LNCaP clone FGC (cell line): ENCODE data around the gene BOK.

Experiments
- DNase-seq: peaks from one replicate; pipeline ENCODE4 v3.0.0-alpha.2; 2011; ENCODE audit warnings: low read depth
- H3K4me3 ChIP-seq: 2 replicates; pipeline ENCODE4 v1.5.1; 2011; ENCODE audit warnings: mild to moderate bottlenecking, low read depth, low read length, control low read depth
- CTCF ChIP-seq: IDR thresholded peaks from 2 replicates; pipeline ENCODE4 v1.5.1; 2012; ENCODE audit warnings: mild to moderate bottlenecking; ENCODE audit not compliant: control insufficient read depth, insufficient read depth; ENCODE audit errors: extremely low read depth

BOK gene

DNA sequence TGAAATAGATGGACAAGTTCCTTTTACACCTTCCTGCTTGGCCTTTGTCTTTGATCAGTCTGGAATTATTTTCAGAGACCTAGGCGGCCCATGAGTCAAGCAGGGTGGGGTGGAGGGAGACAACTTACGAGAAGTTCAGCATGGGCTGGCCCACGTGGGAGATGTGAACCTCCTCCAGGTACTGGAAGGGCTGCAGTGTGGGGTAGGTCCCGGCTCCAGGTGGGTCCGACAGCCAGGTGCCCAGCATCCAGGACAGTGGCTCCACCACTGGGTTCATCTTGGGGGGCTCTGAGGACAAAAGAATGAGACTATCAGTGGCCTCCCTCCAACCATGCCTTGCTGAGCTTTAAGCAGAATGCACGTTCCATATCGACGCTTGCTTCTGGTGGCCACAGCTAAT, 47.6 kb downstream of the BOK start:
- no peak overlapping the region for H3K4me3 ChIP-seq
- DNase-seq, result no peak
- TF ChIP-seq CTCF, result no peak

DNA sequence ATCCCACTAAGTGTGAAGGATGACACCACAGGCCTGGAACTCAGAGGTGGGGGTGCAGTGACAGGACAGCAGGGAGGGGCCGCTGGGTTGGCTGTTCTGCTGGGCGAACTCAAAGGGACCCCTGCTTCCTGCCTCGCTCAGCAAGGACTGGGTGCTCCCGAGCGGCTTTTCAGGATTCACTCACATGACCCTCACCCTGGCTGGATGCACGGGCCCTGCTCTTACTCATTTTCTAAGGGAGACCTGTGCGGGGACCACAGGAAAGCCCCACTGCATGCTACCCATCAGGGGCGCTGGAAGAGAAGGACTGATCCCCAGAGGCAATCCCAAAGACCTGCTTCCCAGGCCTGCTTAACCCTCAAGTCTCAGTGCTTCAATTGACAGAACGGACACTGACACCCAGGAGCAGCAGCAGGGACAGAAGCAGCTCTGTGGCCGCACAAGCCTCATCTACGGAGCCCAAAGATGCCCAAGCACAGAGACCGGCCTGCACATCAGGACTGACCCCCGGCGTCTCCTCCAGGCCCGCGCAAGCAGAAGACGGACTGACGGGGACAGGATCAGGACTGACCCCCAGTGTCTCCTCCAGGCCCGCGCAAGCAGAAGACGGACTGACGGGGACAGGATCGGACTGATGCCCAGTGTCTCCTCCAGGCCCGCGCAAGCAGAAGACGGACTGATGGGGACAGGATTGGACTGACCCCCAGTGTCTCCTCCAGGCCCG, 48.8 kb downstream of the BOK start:
- TF ChIP-seq CTCF, result no peak
- DNase-seq, result no peak
- no peak overlapping the region for H3K4me3 ChIP-seq

GRCh38 chr2:241608881-241609280, 50.3 kb downstream of the BOK start:
- no peak overlapping the region for H3K4me3 ChIP-seq
- DNase-seq, result no peak
- TF ChIP-seq CTCF, result no peak

DNA sequence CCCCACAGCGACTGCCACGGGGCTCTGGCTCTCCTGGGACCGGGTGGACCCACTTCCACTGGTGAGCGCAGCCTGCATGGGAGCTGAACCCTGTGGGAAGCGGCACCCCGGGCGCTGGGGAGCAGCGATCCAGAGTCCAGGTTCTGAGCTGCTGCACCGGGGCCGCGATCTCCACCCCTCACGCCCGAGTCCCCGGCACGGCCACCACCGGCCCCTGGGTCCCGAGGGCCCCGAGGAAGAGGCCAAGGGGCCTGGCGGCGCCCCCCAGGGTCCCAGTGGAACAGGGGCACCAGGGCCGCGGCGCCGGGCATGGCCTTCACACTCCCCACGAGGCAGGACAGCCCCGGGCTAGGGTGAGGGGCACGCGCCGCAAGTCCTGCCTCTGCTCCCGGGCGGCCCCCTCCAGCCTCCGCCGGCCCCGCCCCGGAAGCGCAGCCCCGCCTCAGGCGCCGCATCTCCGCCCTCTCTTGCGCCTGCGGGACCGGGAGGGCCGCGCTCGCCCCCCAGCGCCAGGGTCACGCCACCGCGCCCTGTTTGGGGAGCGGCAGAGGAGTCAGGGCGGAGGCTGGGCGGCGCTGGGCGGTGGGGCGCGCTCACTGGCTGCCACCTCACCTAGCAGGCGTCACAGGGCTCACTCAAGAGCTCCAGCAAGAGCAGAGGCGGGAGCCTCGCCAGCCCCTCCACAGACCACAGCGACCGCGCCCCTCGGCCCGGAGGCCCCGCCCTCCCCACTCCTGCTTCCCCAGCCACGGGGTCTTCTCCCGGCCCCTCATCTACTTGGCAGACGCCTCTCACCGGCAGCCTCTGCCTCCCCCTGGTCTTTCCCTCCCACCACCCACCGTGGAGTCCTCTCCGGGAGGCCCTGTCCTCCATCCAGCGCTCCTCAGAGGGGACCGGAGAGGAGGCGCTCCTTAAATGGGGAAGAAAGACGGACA, 51.6 kb downstream of the BOK start:
- no peak for TF ChIP-seq CTCF
- no peak for DNase-seq
- no peak overlapping the region for H3K4me3 ChIP-seq

GRCh38 chr2:241611062-241611461, 52.5 kb downstream of the BOK start:
- H3K4me3 ChIP-seq, result no peak overlapping the region

More at GRCh38 chr2:241611062-241611461, 52.5 kb downstream of the BOK start:
- no peak for TF ChIP-seq CTCF
- DNase-seq, result no peak
